Renal pelvis (tissue), 4 donors: ENCODE results near the gene NUB1. TPM values are rescaled to one million over a fixed set of nuclear protein-coding genes. Genes with fewer than 3 reads are reported as not detected.

Source experiments
- DNase-seq: peaks from one replicate; pipeline ENCODE4 v3.0.0-alpha.2; 2013
- polyA plus RNA-seq, 3 donors: library from polyadenylated mRNA; unstranded; fragments of 120-200 nt; gene quantifications; one replicate each; pipeline ENCODE4 v1.2.1, GENCODE V29; 2013; ENCODE audit not compliant: insufficient read length in 3 of 3

NUB1 gene
- polyA plus RNA-seq, 3 donors = 75.7 to 82.8 (median 76.3) TPM

DNA sequence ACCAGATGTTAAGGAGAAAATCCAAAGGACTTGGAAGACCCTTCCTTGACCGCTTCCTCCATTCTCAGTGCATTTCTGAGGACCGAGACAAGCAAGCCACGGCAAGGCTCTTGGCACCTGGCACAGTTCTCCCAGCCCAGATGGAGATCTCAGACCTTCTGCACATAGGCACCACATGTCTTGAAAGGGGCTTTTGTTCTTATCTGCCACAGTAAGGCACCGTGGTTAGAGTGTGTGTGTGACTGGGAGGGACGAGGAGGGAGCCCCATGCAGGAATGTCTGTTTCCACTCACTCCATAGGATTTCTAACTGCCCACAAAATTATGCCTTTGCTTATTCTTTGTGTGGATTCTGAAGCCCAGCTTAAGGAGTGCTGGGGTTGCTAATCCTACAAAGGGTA is 78.5 kb downstream of the NUB1 start:
- no peak for DNase-seq

- DNase-seq = no peak
Measured at GRCh38 chr7:151422212-151422611, 80.6 kb downstream of the NUB1 start.

- DNase-seq = no peak
Measured at GRCh38 chr7:151423226-151423625, 81.6 kb downstream of the NUB1 start.

GRCh38 chr7:151423936-151424335 is 82.3 kb downstream of the NUB1 start:
- DNase-seq = no peak

- DNase-seq = no peak
Measured at GRCh38 chr7:151424799-151425198, 83.2 kb downstream of the NUB1 start.

DNA sequence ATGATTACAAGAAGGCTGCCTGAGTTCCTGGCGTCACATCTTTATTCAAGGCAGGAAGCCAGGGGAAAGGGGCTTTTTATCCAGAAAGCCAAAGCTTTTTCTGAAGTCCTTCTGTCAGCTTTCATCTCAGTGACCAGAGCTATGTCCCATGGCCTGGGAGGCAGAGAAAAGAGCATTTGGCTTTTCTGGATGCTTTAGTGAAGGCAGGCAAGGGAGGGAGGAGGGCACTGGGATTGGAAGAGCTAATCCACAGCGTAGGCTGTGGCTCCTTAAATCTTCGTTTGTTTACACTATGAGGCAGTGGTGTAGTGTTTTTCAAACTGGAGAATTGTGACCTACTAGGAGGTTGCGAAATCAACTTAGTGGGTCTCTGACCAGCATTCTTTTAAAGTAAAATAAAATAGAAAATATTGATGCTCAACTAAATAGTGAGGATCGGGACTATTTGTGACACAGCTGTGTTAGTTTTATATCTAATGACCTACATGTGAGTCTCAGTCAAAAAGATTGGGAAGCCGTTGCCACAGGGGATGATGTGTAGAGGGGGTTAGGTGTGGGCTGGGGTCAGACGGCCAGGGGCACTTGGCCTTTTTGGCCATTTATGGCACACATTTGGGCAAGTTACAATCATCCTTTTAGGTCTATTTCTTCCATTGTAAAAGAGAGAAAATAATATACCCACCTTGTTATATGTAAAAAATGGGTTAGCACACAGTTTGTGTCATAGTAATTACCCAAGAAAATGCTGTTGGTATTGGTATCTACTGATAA is 84.2 kb downstream of the NUB1 start:
- DNase-seq = no peak

DNA sequence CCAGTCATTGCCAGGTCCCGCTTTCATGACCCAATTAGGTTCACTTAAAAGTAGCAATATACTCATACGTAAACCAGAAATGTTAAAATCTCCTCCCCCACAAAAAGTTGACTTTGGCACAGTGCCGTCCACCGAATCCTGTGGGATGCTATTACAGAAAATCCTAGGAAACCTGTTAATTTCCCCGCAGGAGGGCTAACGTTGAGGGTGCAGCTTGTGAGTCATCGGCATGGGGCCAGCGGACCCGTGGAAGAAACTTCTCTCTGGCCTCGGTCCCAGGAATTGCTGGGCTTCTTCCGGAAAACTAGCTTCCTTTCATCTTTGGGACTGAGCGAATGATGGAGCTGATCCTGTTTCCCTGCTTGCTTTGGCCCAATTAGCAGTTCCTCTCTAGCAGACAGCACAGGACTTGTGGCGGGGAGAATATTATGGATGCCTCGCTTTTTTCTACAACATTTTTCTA is 84.9 kb downstream of the NUB1 start:
- DNase-seq = no peak

DNA sequence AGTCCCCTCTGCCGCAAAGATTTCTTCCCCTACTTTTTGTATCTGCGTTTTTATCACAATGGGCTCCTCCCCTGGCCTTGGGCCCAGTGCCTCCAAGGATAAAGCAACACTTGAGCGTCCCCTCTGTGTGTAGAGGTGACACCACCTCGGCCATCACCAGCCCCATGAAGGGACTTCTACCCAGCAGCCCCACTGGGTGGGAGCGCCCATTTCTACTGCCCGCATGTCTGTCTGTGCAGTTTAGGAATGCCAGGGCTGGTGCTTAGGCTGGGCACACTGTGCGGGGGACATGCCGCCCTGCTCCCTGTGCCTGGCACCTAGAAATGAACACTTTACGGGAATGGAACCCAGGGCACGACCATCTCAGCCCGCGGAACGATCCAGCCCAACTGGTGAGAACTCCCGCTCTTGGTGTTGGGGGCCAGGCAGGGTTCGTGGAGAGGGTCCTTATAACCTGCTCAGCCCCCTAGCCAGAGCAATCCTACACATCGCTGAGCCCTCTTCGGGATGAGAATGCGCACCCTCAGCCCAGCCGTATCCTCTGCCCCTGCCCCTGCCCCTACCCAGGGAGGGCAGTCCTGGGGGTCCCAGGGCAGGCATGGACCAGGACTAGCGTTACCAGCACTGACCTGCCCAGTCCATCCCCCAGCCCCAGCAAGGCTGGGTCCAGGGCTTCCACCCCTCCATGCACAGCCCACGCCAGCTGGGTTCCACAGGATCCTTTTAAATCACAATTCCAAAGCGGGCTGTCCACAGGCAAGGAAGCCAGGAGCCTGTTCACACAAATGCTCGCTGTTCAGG is 85.5 kb downstream of the NUB1 start:
- DNase-seq = no peak

DNA sequence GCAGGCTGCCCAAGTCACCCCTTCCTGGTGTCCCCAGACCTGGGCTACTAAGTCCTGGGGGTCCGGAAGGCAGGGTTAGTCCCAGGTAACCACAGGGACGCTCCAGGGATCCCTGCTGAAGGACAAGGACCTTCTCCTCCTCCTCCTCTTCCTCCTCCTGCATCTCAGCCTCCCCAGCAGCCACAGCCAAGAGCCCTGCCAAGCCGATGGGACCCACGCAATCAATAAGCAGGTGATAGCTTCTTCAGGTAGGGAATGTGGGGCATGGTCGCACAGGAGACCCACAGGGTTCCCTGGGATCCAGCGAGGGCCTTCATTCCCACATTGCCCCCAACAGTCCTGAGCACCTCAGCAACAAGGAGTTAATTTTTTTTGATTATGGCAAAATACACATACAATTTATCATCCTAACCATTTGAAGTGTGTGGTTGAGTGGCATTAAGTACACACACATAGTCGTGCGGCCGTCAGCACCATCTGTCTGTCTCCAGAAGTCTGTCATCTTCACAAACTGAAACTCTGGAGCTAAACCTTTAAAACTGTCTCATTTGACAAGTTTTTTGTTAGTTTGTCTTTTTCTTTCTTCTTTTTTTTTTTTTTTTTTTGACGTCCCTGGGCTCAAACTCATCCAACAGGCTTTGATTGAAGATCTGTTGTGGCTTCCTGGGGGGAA is 86.2 kb downstream of the NUB1 start:
- DNase-seq = no peak

Other genes starting within 250 kb of the NUB1 start
- under 1 TPM in 2 of 3 donors, not detected in 1; 0.28 to 0.34 TPM for gene GBX1, start 174.1 kb upstream of the NUB1 start, polyA plus RNA-seq
- under 1 TPM in 1 of 3 donors, not detected in 2; 0.04 TPM for gene ASB10, start 154.6 kb upstream of the NUB1 start, polyA plus RNA-seq
- not detected for gene H2BK1, start 131.3 kb upstream of the NUB1 start, polyA plus RNA-seq
- 10 to 100 TPM; 25.9 to 28.9 (median 26.3) TPM for gene ABCF2, start 114.6 kb upstream of the NUB1 start, polyA plus RNA-seq
- 10 to 100 TPM; 22.0 to 29.6 (median 28.4) TPM for gene CHPF2, start 109.3 kb upstream of the NUB1 start, polyA plus RNA-seq
- 10 to 100 TPM; 76.0 to 80.1 (median 77.1) TPM for gene SMARCD3, start 93.1 kb upstream of the NUB1 start, polyA plus RNA-seq
- 10 to 100 TPM; 34.9 to 49.6 (median 49.5) TPM for gene WDR86, start 68.2 kb downstream of the NUB1 start, polyA plus RNA-seq
- gene CRYGN, start 98.3 kb downstream of the NUB1 start, polyA plus RNA-seq = 1 to 10 TPM; 2.5 to 5.1 (median 3.7) TPM
- 100 to 1,000 TPM; 111 to 130 (median 130) TPM for gene RHEB, start 178.1 kb downstream of the NUB1 start, polyA plus RNA-seq